Hippocampal formation (tissue), 2 donors: ENCODE data around the gene CLIC6.
"Not testable (repeated sequence)": the region's sequence is repeated elsewhere in the genome, so short reads cannot be mapped to it uniquely, and the experiment has no call there.

ENCODE experiments used
- DNase-seq, 2 donors: peaks; one replicate each; lab custom pipeline; 2025; lab: John Stamatoyannopoulos, UW

The CLIC6 gene

DNA sequence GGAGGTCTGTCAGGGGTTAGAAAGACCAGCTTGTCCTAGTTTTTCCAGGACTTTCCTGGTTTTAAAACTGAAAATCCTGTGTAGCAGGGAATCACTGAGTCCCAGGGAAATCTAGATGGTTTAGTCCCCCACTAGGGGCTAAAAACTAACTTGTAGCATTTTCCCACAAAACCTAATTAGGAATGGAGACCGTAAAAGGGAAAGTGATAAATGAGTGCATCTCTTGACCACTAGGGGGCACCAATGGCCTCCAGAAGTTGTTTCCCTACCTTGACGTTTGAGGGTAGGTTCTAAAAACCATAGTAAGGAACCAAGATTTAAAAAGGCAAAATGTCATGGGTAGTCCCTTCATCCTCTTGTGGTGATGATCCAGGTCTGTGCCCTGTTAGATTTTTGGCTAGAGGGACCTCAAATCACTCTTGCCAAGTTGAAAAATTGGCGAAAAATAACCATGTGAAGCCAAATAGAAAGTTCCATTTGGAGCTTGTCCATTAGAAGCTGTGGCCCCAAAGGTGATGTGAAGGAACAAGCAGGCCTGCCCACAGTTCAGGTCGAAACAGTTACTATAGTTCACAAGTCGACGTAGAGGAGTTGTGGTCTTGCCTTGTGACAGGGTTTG is 24.5 kb downstream of the CLIC6 start:
- peak in 1 of 2 donors; percentile 28 for DNase-seq

DNA sequence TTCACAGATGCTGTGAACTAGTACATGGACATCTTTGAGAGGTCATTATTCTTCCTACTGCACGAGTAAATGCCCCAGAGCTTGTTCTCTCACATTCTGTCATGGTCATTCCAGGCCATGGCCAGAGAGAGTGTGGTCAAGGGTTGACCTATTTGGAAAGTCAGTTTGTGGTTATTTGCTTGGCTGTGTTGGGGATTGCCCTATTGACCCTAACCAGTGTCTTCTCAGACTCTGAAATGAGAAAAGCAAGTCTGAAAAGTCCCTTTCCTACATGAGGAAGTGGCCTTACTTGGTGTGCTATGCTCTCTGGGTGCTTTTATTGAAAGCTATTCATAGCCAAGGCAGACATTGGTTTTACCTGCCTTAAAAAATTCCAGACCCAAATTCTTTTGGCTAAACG is 26.6 kb downstream of the CLIC6 start:
- DNase-seq, result no peak

GRCh38 chr21:34696121-34696520 is 27.3 kb downstream of the CLIC6 start:
- no peak for DNase-seq

DNA sequence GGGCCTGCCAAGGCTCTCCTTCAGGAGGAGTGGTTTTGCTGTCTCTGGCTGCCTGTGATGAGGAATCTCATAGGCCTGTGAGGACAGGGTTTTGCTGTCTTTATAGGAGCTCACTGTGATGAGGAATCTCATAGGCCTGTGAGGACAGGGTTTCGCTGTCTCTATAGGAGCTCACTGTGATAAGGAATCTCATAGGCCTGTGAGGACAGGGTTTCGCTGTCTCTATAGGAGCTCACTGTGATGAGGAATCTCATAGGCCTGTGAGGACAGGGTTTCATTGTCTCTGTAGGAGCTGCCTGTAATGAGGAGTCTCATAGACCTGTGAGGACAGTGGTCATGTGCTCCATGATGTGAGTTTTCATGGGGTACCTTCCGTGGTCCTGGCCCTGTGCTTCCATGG is 29.0 kb downstream of the CLIC6 start:
- DNase-seq, result no peak

GRCh38 chr21:34698270-34699015 is 29.6 kb downstream of the CLIC6 start:
- DNase-seq, result no peak

DNA sequence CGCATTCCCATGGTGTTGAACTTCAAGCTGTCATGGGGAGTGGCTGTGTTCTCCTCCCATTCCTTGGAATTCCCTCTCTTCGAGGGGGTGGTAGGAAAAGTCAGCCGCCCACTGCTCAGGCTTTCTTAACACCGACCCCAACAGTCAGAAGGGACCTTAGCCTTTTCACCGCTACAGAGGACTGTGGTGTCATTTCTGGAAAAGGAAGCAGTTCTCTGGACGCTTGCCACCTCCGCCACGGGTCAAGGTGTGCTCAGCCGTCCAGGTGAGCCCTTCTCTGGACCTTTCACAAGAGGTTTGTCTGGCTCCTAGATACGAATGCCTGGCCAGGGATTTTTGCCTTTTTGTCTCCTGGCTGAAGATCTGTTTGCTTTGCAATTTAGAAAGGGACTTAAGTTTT is 31.8 kb downstream of the CLIC6 start:
- DNase-seq, result no peak

DNA sequence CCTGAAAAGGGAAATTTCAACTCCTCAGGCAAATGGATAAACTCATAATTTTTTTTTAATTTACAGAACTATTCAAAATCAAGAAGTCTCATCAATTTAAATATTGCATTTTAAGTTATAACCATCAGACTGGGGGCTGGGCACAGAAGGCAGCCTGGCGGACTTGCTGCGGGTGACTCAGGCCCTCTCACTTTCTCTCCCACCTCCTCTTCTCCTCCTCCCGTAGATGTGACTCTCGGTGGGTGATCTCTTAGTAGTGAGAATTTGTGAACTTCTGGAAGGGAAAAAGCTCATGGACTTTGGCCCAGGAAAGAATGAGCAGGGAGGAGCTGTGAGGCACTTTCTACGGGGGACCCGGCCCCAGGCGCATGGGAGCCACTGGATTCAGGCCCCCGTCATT is 32.9 kb downstream of the CLIC6 start:
- no peak for DNase-seq

DNA sequence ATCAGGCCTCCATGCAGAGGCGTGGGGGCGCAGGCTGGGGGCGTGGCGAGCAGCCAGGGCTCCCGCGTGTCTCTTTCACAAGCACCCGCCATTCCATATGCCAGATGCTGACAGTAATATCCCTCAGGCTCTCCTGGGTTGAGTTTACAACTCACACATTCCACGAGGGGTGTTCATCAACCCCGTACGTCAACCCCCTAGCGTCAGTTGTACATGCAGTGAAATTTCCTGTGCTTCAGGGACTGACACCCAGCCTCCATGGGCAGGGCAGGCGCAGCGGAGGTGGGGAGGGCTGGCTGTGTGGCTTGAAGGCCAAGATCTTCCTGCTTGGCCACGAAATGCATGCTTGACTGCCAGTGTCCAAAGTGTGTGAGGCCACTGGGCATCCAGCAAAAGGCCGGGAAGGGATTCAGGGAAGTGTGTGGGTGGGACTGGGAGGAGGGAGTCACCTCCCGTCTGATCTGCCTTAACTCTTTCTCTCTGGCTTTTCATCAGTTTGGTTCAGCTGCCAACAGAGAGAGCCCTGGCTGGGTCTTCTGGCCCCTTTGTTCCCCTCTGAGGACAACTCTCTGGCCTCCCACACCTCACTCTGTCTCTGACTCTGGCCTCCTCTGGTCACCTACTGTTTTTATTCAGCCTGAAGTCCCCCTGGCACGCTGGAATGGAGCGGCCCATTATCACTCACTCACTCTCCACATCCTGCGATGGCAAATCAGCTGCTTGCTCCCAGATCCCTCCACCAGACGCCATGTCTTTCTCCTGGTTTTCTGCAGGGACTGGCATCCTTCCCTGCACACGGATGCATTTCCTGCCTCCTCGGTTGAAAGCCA is 33.8 kb downstream of the CLIC6 start:
- DNase-seq, result no peak

DNA sequence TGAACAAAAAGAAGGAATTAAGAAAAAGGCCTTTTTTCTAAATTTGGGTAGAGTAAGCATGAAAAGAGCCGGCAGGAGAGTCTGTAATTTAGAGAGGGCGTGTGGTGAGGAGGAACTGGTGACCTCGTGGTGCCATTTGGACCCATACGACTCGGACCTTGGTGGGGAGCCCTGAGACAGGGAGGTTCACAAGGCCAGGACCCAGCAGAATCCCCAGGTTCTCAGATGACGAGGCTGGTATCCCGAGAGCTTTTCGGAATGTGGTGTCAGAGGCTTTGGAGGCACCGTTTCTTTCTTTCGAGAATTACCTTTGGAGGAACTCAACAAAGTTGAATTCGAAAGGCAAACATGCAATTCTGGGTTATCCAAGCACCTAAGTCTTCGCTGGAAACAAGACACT is 34.8 kb downstream of the CLIC6 start:
- DNase-seq, result no peak

GRCh38 chr21:34704119-34704518 is 35.3 kb downstream of the CLIC6 start:
- DNase-seq, result no peak

DNA sequence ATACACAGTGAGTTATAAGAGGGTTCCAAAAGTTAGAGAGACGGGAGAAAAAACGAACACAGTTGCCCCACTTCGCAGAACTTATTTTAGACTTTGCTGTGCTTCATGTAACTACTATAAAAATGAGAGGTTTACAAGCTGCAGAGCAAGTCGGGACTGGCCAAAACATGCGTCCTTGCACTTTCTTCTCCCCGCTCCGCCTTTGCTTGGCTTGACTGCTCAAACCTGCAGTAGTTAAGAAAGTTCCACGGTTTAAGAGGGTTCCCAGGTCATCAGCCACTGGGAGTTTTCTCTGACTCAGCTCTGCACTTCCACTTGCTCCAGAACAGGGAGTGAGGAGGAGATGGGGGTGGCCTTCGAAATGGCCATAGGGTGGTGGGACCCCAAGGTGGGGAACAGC is 36.2 kb downstream of the CLIC6 start:
- no peak for DNase-seq

GRCh38 chr21:34706337-34706736 is 37.5 kb downstream of the CLIC6 start:
- DNase-seq, result no peak

- no peak for DNase-seq
These were observed 39.1 kb downstream of the CLIC6 start for GRCh38 chr21:34707876-34708325.

GRCh38 chr21:34713621-34714020 is 44.8 kb downstream of the CLIC6 start:
- DNase-seq, result no peak

- DNase-seq, result no peak
These were observed 46.7 kb downstream of the CLIC6 start for GRCh38 chr21:34715518-34715917.

- DNase-seq, result no peak
These were observed 47.3 kb downstream of the CLIC6 start for GRCh38 chr21:34715985-34716596.

DNA sequence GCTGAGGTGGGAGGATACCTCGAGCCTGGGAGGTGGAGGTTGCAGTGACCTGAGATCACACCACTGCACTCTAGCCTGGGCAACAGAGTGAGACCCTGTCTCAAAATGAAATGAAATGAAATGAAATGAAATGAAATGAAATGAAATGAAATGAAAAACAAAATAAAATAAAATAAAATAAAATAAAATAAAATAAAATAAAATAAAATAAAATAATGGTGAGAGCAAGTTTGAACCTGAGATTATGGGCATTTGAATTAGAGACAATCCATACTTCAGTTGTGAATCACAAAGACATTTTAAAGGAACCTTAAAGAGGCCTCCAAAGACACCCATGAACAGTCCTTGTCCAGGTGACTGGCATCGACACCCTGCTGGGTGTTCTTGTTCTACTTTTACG is 49.7 kb downstream of the CLIC6 start:
- not testable (repeated sequence) for DNase-seq

DNA sequence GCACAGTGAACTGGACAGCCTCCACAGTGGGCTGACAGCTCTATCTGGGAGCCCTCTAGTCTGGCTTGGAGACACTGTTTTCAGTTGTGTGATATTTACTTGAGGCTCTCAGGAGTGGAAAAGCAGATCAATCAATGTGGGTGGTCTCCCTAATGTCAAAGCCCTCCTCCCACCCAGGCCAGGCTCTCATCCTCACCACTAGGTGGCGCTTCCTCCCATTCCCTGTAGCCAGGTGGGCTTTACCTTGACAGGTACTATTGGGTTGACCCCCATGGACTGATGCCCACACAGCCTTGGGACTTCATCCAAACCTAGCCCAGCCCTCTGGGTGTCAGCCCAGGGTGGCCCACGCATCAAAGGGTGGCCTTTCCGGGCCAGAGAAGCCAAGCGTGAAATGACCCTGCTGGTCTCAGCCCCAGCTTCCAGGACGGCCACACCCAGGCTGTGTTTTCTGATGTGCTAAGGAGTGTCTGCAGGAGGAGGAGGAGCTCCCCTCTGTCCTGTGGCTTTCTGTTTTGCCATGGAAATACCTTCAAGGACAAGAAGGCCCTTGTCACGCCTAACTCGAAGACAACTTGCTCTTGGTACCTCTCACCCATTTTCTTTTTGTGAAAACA is 54.0 kb downstream of the CLIC6 start:
- DNase-seq, result no peak

DNA sequence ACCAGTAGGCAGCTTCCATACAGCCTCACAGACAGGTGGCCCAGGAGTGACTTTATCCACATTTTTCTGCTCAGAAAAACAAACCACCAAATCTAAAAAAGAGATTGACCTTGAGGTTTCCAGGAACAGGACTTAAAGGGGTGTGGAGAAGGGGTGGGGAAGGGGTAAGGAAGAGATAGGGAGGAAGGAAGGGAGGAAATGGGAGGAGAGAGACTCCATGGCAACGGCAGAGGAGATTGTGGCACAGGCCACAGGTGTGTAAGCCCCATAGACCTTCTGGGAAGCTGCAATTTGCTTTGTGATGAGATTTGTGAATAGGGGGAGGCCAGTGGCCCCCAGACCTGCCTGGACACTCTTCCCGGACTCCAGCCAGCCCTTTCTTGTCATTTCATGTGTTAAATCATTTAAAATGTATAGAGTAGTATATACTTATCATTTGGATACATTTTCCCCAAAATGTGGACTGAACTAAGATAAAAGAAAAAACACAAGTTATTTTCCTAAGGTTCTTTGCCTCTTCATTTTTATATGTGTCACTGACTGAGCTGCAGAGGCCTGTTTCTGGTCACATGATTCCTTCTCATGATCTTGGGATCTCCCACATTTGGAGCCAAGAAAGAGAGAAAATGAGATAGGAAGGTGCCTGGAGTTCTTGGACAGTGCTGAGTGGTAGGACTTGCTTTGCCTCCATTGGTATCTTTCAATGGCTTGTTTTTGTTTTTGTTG is 55.5 kb downstream of the CLIC6 start:
- DNase-seq, result no peak

- DNase-seq, result no peak
These were observed 56.0 kb downstream of the CLIC6 start for GRCh38 chr21:34724857-34725195.

DNA sequence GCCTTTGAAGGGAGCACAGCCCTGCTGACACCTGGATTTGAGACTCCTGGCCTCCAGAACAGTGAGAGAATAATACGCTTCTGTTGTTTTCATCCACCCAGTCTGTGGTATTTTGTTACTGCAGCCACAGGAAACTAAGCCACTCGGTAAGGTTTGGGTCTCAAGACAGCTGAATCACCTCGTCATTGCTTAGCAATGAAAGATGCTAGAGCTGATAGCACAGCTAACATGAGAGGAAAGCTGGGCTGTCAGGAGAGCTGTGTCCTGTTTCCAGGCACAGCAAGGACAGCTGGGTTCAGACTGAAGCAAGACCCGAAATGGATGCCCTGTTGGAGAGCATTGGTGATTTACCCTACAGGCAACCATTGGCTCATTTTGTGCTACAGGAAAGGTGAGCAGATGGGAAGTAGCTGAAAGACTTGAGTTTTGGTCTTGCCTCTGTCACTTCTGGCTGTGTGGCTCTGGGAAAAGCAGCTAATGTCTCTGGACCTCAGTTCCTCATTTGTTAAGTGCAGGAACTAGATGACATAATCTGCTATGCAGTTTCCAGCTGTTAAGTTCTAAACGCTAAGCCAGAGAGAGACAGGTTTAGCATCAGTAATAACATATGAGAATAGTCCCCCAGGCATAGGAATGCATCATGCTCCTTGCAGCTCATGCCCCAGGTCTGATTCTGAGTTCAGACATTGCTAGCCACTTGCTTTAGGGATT is 58.0 kb downstream of the CLIC6 start:
- DNase-seq, result no peak
